GM23338 (cell line): ENCODE data around the gene MRPS10. TPM values are rescaled to one million over a fixed set of nuclear protein-coding genes. Genes with fewer than 3 reads are reported as not detected.

Source experiments
- ATAC-seq: fragments of 200-7000 bp; cut with Tn5 transposase; 3 replicates; pipeline ENCODE4 v1.9.1; 2020
- DNase-seq: peaks from one replicate; pipeline ENCODE4 v3.0.0-alpha.2; 2015; ENCODE audit warnings: low spot score
- H2AFZ ChIP-seq: fragments of 200-600 bp; sonication (generic); 2 replicates; pipeline ENCODE4 v1.8.0; 2016; ENCODE audit warnings: antibody characterized with exemption, mild to moderate bottlenecking, moderate library complexity
- H3F3A ChIP-seq: fragments of 200-600 bp; sonication (generic); replicated peaks from 2 replicates; pipeline ENCODE4 v1.8.0; 2017; ENCODE audit warnings: antibody characterized with exemption, mixed run types, low read depth
- H3K27ac ChIP-seq: fragments of 200-600 bp; sonication (generic); 2 replicates; pipeline ENCODE4 v1.6.1; 2016; ENCODE audit warnings: low read depth
- H3K27me3 ChIP-seq: fragments of 200-600 bp; sonication (generic); 2 replicates; pipeline ENCODE4 v1.8.0; 2016; ENCODE audit warnings: mild to moderate bottlenecking, mixed run types, moderate library complexity; ENCODE audit not compliant: insufficient read depth
- H3K36me3 ChIP-seq: fragments of 200-600 bp; sonication (generic); 2 replicates; pipeline ENCODE4 v1.8.0; 2016; ENCODE audit warnings: mild to moderate bottlenecking; ENCODE audit not compliant: insufficient read depth
- H3K4me1 ChIP-seq: fragments of 200-600 bp; sonication (generic); 2 replicates; pipeline ENCODE4 v1.8.0; 2016; ENCODE audit warnings: mild to moderate bottlenecking, moderate library complexity; ENCODE audit not compliant: insufficient read depth
- H3K4me2 ChIP-seq: fragments of 200-600 bp; sonication (generic); 2 replicates; pipeline ENCODE4 v1.7.1; 2017; ENCODE audit warnings: mixed run types
- H3K4me3 ChIP-seq: fragments of 200-600 bp; sonication (generic); 2 replicates; pipeline ENCODE4 v1.6.1; 2016; ENCODE audit warnings: mixed run types
- H3K79me2 ChIP-seq: fragments of 200-600 bp; sonication (generic); replicated peaks from 2 replicates; pipeline ENCODE4 v1.8.0; 2017; ENCODE audit warnings: mild to moderate bottlenecking; ENCODE audit not compliant: insufficient read depth
- H3K9me2 ChIP-seq: fragments of 200-600 bp; sonication (generic); 2 replicates; pipeline ENCODE4 v1.8.0; 2017; ENCODE audit not compliant: insufficient read depth
- H4K20me1 ChIP-seq: fragments of 200-600 bp; sonication (generic); replicated peaks from 2 replicates; pipeline ENCODE4 v1.8.0; 2017; ENCODE audit warnings: mild to moderate bottlenecking; ENCODE audit not compliant: insufficient read depth
- H3K27ac Mint-ChIP-seq: 2 replicates; pipeline ENCODE4 v1.8.0; 2020; ENCODE audit warnings: inconsistent platforms, mild to moderate bottlenecking, moderate library complexity, mixed read lengths
- H3K27me3 Mint-ChIP-seq: 3 replicates; pipeline ENCODE4 v1.8.0; 2022; ENCODE audit warnings: low read depth, mild to moderate bottlenecking, moderate library complexity, mixed read lengths, inconsistent platforms; ENCODE audit not compliant: insufficient read depth, poor library complexity
- H3K36me3 Mint-ChIP-seq: 3 replicates; pipeline ENCODE4 v1.8.0; 2021; ENCODE audit warnings: low read depth, mild to moderate bottlenecking, inconsistent platforms, moderate library complexity, mixed read lengths
- H3K4me1 Mint-ChIP-seq: 3 replicates; pipeline ENCODE4 v1.8.0; 2020; ENCODE audit warnings: mild to moderate bottlenecking, inconsistent platforms, mixed read lengths
- H3K4me3 Mint-ChIP-seq: 3 replicates; pipeline ENCODE4 v1.8.0; 2021; ENCODE audit warnings: moderate library complexity, mild to moderate bottlenecking, inconsistent platforms, mixed read lengths
- H3K9me3 Mint-ChIP-seq: 3 replicates; pipeline ENCODE4 v1.8.0; 2020; ENCODE audit warnings: moderate library complexity, mild to moderate bottlenecking, inconsistent platforms, mixed read lengths
- CREB1 ChIP-seq: fragments of 250-450 bp; sonication (Bioruptor Pico); IDR thresholded peaks from 2 replicates; pipeline ENCODE4 v1.5.0; 2020; ENCODE audit warnings: low read depth, mild to moderate bottlenecking, moderate library complexity
- CTCF ChIP-seq, 2 experiments: fragments of 200-600 bp in 1 of 2; sonication (generic) in 1 of 2; conservative IDR thresholded peaks; 2 replicates each; pipeline versions ENCODE4 v1.5.1 to v1.6.1; 2016 to 2017; ENCODE audit warnings: antibody characterized with exemption in 2 of 2, low read depth in 2 of 2, mild to moderate bottlenecking in 2 of 2, moderate library complexity in 1 of 2
- ETS1 ChIP-seq: IDR thresholded peaks from 2 replicates; pipeline ENCODE4 v1.6.1; 2016; ENCODE audit warnings: antibody characterized with exemption
- EZH2 ChIP-seq: fragments of 200-600 bp; sonication (generic); IDR thresholded peaks from one replicate; pipeline ENCODE4 v1.8.0; 2017; ENCODE audit warnings: antibody characterized with exemption, mild to moderate bottlenecking, low read depth; ENCODE audit not compliant: unreplicated experiment
- EZH2phosphoT487 ChIP-seq: fragments of 200-600 bp; sonication (generic); IDR thresholded peaks from one replicate; pipeline ENCODE4 v1.8.1; 2018; ENCODE audit warnings: antibody characterized with exemption; ENCODE audit not compliant: unreplicated experiment
- JUNB ChIP-seq: IDR thresholded peaks from one replicate; pipeline ENCODE4 v1.6.1; 2016; ENCODE audit warnings: antibody characterized with exemption; ENCODE audit not compliant: unreplicated experiment
- NANOG ChIP-seq: IDR thresholded peaks from 2 replicates; pipeline ENCODE4 v1.6.1; 2016; ENCODE audit warnings: antibody characterized with exemption, borderline replicate concordance
- POLR2AphosphoS5 ChIP-seq: IDR thresholded peaks from 2 replicates; pipeline ENCODE4 v1.6.1; 2016; ENCODE audit warnings: antibody characterized with exemption, low read depth
- REST ChIP-seq: IDR thresholded peaks from one replicate; pipeline ENCODE4 v1.6.1; 2018; ENCODE audit warnings: antibody characterized with exemption; ENCODE audit not compliant: unreplicated experiment
- STAT1 ChIP-seq: IDR thresholded peaks from one replicate; pipeline ENCODE4 v1.6.1; 2016; ENCODE audit warnings: antibody characterized with exemption; ENCODE audit not compliant: unreplicated experiment
- ZNF114 ChIP-seq: fragments of 250-450 bp; sonication (Bioruptor Pico); IDR thresholded peaks from 2 replicates; pipeline ENCODE4 v1.5.0; 2020; ENCODE audit warnings: mild to moderate bottlenecking, moderate library complexity
- ZNF331 ChIP-seq: fragments of 250-450 bp; sonication (Bioruptor Pico); IDR thresholded peaks from 2 replicates; pipeline ENCODE4 v1.5.0; 2020; ENCODE audit warnings: low read depth, mild to moderate bottlenecking, moderate library complexity
- polyA plus RNA-seq: library from polyadenylated mRNA; unstranded; fragments of >200 nt; fragmentation: Nextera tagmentation; extraction: Ambion mirVana; gene quantifications from 2 replicates; pipeline ENCODE4 v1.2.1, GENCODE V29; 2016
- total RNA-seq: library from RNA; depleted of rRNA; stranded (reverse); fragments of >200 nt; shearing (Covaris generic); gene quantifications from 2 replicates; pipeline ENCODE4 v1.2.3, GENCODE V29; 2014
- TF ChIP-seq, protein P1 (sequence below): fragments of 250-450 bp; sonication (Bioruptor Pico); IDR thresholded peaks from 2 replicates; pipeline ENCODE4 v1.5.0; 2020; ENCODE audit warnings: mild to moderate bottlenecking, moderate library complexity

MRPS10 gene
- total and polyA plus RNA-seq, 2 experiments from 2014 or later: 36.2 to 42.7 TPM

GRCh38 chr6:42227173-42227850, 9.7 kb upstream of the MRPS10 start:
- H3K27ac ChIP-seq: peak overlapping the region; percentile 57; the same call in 1 of the 2 replicates
- Mint-ChIP-seq H3K4me3 (no peak overlapping the region), H3K36me3 (peaks cover 33% of the 10 kb centered on the region), H3K27ac (no peak overlapping the region), H3K4me1 (peaks cover 9% of the 10 kb centered on the region; the same call in 2 of the 3 replicates), H3K9me3 (no peaks in the 10 kb centered on the region), H3K27me3 (no peaks in the 10 kb centered on the region)
- no peaks in the 10 kb centered on the region for H3K79me2 ChIP-seq
- ATAC-seq: no peak
- H4K20me1 ChIP-seq: no peaks in the 10 kb centered on the region
- no peak overlapping the region for H3K4me2 ChIP-seq
- no peaks in the 10 kb centered on the region for H3K27me3 ChIP-seq
- H2AFZ ChIP-seq: no peak overlapping the region
- no peaks in the 10 kb centered on the region for H3K9me2 ChIP-seq
- no peak overlapping the region for H3K4me3 ChIP-seq
- H3K36me3 ChIP-seq: 0 out of 2 replicates have a peak, but pooled peaks cover 5% of the 10 kb centered on the region
- TF ChIP-seq STAT1 (no peak), ZNF114 (no peak), ZNF331 (CRISPR knock-in tag) (no peak), EZH2 (no peak), ETS1 (no peak), POLR2AphosphoS5 (no peak), CREB1 (no peak), CTCF (conservative IDR thresholded peaks at IDR 0.05; ENCODE audit: low read depth in 2 of 2) (no peak), REST (no peak), EZH2phosphoT487 (no peak), JUNB (no peak), NANOG (no peak)
- TF ChIP-seq, protein P1, sequence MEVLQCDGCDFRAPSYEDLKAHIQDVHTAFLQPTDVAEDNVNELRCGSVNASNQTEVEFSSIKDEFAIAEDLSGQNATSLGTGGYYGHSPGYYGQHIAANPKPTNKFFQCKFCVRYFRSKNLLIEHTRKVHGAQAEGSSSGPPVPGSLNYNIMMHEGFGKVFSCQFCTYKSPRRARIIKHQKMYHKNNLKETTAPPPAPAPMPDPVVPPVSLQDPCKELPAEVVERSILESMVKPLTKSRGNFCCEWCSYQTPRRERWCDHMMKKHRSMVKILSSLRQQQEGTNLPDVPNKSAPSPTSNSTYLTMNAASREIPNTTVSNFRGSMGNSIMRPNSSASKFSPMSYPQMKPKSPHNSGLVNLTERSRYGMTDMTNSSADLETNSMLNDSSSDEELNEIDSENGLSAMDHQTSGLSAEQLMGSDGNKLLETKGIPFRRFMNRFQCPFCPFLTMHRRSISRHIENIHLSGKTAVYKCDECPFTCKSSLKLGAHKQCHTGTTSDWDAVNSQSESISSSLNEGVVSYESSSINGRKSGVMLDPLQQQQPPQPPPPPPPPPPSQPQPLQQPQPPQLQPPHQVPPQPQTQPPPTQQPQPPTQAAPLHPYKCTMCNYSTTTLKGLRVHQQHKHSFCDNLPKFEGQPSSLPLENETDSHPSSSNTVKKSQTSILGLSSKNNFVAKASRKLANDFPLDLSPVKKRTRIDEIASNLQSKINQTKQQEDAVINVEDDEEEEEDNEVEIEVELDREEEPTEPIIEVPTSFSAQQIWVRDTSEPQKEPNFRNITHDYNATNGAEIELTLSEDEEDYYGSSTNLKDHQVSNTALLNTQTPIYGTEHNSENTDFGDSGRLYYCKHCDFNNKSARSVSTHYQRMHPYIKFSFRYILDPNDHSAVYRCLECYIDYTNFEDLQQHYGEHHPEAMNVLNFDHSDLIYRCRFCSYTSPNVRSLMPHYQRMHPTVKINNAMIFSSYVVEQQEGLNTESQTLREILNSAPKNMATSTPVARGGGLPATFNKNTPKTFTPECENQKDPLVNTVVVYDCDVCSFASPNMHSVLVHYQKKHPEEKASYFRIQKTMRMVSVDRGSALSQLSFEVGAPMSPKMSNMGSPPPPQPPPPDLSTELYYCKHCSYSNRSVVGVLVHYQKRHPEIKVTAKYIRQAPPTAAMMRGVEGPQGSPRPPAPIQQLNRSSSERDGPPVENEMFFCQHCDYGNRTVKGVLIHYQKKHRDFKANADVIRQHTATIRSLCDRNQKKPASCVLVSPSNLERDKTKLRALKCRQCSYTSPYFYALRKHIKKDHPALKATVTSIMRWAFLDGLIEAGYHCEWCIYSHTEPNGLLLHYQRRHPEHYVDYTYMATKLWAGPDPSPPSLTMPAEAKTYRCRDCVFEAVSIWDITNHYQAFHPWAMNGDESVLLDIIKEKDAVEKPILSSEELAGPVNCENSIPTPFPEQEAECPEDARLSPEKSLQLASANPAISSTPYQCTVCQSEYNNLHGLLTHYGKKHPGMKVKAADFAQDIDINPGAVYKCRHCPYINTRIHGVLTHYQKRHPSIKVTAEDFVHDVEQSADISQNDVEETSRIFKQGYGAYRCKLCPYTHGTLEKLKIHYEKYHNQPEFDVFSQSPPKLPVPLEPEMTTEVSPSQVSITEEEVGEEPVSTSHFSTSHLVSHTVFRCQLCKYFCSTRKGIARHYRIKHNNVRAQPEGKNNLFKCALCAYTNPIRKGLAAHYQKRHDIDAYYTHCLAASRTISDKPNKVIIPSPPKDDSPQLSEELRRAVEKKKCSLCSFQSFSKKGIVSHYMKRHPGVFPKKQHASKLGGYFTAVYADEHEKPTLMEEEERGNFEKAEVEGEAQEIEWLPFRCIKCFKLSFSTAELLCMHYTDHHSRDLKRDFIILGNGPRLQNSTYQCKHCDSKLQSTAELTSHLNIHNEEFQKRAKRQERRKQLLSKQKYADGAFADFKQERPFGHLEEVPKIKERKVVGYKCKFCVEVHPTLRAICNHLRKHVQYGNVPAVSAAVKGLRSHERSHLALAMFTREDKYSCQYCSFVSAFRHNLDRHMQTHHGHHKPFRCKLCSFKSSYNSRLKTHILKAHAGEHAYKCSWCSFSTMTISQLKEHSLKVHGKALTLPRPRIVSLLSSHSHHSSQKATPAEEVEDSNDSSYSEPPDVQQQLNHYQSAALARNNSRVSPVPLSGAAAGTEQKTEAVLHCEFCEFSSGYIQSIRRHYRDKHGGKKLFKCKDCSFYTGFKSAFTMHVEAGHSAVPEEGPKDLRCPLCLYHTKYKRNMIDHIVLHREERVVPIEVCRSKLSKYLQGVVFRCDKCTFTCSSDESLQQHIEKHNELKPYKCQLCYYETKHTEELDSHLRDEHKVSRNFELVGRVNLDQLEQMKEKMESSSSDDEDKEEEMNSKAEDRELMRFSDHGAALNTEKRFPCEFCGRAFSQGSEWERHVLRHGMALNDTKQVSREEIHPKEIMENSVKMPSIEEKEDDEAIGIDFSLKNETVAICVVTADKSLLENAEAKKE: no peak
- H3K4me1 ChIP-seq: no peaks in the 10 kb centered on the region
- DNase-seq: no peak
- peaks cover 10% of the 10 kb centered on the region; the same call in 1 of the 2 replicates for H3F3A ChIP-seq
